Activated CD4-positive, alpha-beta T cell treated with anti-CD3 and anti-CD28 coated beads, Interleukin-2, Interleukin-4, amounts not matched to agents 100 ng/mL and 50 ng/mL, durations not matched to agents 16 hours and 8 hours (primary cell): ENCODE measurements around the gene OR2V2.

Experiments
- DNase-seq: peaks from one replicate; pipeline ENCODE4 v3.0.0-alpha.2; 2020; ENCODE audit warnings: low spot score

OR2V2 gene

DNA sequence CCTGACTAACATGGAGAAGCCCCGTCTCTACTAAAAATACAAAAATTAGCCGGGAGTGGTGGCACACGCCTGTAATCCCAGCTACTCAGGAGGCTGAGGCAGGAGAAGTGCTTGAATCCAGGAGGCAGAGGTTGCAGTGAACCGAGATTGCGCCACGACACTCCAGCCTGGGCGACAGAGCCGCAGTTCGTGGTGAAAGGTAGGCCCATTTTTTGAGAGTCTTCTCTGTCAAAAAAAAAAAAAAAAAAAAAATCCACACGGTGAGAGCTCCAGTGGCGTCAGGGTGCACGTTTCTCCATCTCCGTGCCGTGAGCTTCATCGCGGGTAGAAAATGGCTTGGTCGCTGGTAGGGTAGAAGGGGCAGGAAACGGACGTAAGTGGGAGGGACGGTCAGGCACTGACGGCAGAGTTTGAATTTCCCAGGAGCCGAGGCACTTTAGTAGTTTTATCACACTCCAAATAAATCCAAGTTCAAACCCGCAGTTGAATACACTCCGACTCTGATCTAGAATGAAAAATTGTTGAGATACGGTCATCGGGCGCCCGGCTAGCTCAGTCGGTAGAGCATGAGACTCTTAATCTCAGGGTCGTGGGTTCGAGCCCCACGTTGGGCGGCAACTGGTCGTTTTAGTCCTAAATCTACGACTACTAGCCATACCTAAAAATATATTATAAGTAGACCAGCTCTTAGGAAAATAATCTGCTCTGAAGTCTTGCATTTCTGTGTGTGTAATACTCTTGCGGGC, 60.0 kb downstream of the OR2V2 start:
- DNase-seq, result peak; percentile 91

DNA sequence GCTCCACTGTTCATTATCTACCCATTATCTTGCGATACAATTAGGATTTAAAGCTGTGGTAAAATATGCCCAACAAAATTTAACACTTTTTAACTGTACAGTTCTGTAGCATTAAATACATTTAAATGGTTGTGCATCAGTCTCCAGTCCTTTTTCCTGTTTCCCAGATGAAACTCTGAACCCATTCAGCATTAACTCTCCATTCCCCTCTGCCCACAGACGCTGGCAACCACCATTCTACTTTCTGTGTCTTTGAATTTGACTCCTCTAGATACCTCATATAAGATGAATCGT, 60.5 kb downstream of the OR2V2 start:
- no peak for DNase-seq
